ENCODE measurements around the gene ACBD6.

Gene ACBD6

DNA sequence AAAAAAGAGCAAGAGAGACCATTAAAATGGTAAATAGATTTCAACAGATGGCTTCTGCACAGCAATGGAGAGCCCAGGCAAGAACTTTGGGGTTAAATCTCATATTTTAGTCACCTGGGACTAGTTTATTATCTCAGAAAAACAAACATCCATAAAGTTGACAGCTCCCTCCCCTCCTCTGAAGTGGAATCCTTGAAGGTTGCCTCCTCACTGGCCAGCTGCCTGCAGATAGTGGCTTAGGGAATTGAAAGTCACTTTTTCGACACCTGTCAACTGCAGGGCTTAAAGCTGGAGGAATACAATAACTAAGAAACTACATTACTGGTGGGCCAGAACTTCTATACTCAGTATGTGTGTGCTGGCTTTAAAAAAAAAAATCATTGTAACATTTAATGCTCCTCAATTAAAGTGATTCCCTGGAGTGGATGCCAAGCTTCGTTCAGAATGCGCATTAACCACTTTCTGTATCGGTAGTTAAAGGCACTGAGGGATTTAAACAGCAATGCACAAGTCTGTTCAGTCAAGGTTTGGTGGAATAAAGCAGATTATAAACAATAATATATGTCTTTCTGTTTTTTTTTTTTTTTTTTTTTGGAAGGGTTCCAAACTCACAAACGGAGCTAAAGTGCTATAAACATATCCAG lies 219.9 kb downstream of the ACBD6 start:
- no peak overlapping the region for H3K4me3 ChIP-seq (ENCODE audit: low read depth in 1 of 2, low read length in 2 of 2)
- no peaks in the 10 kb centered on the region for H3K9me3 ChIP-seq (ENCODE audit: control insufficient read depth in 1 of 2, low read length in 2 of 2)
- no peaks in the 10 kb centered on the region for H3K27me3 ChIP-seq (ENCODE audit: low read depth, low read length)
- peaks cover 5 to 9% of the 10 kb centered on the region in 2 donors for H3K36me3 ChIP-seq (ENCODE audit: control insufficient read depth in 1 of 2, insufficient read depth in 2 of 2, low read length in 2 of 2)
- H3K27ac ChIP-seq (ENCODE audit: low read length), result no peak overlapping the region
- no peaks in the 10 kb centered on the region for H3K4me1 ChIP-seq (ENCODE audit: control insufficient read depth in 1 of 2, insufficient read depth in 2 of 2, low read length in 2 of 2)

GRCh38 chr1:180281490-180281889 lies 220.9 kb downstream of the ACBD6 start:
- Histone ChIP-seq H3K9me3 (ENCODE audit: control insufficient read depth in 1 of 2, low read length in 2 of 2) (no peaks in the 10 kb centered on the region), H3K4me1 (ENCODE audit: control insufficient read depth in 1 of 2, insufficient read depth in 2 of 2, low read length in 2 of 2) (no peaks in the 10 kb centered on the region), H3K36me3 (ENCODE audit: control insufficient read depth in 1 of 2, insufficient read depth in 2 of 2, low read length in 2 of 2) (peaks cover 5 to 9% of the 10 kb centered on the region in 2 donors), H3K27me3 (ENCODE audit: low read depth, low read length) (no peaks in the 10 kb centered on the region), H3K4me3 (ENCODE audit: low read depth in 1 of 2, low read length in 2 of 2) (no peak overlapping the region), H3K27ac (ENCODE audit: low read length) (no peak overlapping the region)

DNA sequence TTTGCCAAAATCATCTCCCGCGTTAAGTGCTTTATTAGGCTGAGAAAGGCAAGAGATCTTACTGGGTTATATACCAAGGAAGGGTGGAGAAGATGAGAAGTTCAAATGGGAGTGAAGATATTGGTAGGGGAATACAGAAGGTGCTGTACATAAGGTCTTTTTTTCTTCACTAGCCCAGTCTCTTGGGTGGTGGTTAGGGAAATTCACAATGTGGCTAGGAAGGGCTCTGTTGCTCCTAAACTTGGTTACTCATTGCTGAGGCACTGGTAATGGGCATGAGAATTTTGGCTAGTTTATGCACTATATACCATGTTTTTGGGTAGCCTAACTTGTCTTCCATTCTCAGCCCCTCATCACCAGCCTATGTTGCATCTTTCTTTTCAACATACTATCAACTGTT lies 221.8 kb downstream of the ACBD6 start:
- H3K4me3 ChIP-seq (ENCODE audit: low read depth in 1 of 2, low read length in 2 of 2), result no peak overlapping the region
- no peaks in the 10 kb centered on the region for H3K27me3 ChIP-seq (ENCODE audit: low read depth, low read length)
- no peak overlapping the region for H3K27ac ChIP-seq (ENCODE audit: low read length)
- peaks cover 5 to 9% of the 10 kb centered on the region in 2 donors for H3K36me3 ChIP-seq (ENCODE audit: control insufficient read depth in 1 of 2, insufficient read depth in 2 of 2, low read length in 2 of 2)
- H3K4me1 ChIP-seq (ENCODE audit: control insufficient read depth in 1 of 2, insufficient read depth in 2 of 2, low read length in 2 of 2), result no peaks in the 10 kb centered on the region
- H3K9me3 ChIP-seq (ENCODE audit: control insufficient read depth in 1 of 2, low read length in 2 of 2), result no peaks in the 10 kb centered on the region

GRCh38 chr1:180279651-180280050 lies 222.7 kb downstream of the ACBD6 start:
- H3K9me3 ChIP-seq (ENCODE audit: control insufficient read depth in 1 of 2, low read length in 2 of 2), result no peaks in the 10 kb centered on the region
- H3K27ac ChIP-seq (ENCODE audit: low read length), result no peak overlapping the region
- H3K4me3 ChIP-seq (ENCODE audit: low read depth in 1 of 2, low read length in 2 of 2), result no peak overlapping the region
- H3K27me3 ChIP-seq (ENCODE audit: low read depth, low read length), result no peaks in the 10 kb centered on the region
- peaks cover 9 to 11% of the 10 kb centered on the region in 2 donors for H3K36me3 ChIP-seq (ENCODE audit: control insufficient read depth in 1 of 2, insufficient read depth in 2 of 2, low read length in 2 of 2)
- H3K4me1 ChIP-seq (ENCODE audit: control insufficient read depth in 1 of 2, insufficient read depth in 2 of 2, low read length in 2 of 2), result no peaks in the 10 kb centered on the region

GRCh38 chr1:180278596-180279395 lies 223.6 kb downstream of the ACBD6 start:
- Histone ChIP-seq H3K9me3 (ENCODE audit: control insufficient read depth in 1 of 2, low read length in 2 of 2) (no peaks in the 10 kb centered on the region), H3K36me3 (ENCODE audit: control insufficient read depth in 1 of 2, insufficient read depth in 2 of 2, low read length in 2 of 2) (peaks cover 11 to 14% of the 10 kb centered on the region in 2 donors), H3K27me3 (ENCODE audit: low read depth, low read length) (no peaks in the 10 kb centered on the region), H3K4me3 (ENCODE audit: low read depth in 1 of 2, low read length in 2 of 2) (no peak overlapping the region), H3K4me1 (ENCODE audit: control insufficient read depth in 1 of 2, insufficient read depth in 2 of 2, low read length in 2 of 2) (no peaks in the 10 kb centered on the region), H3K27ac (ENCODE audit: low read length) (no peak overlapping the region)

- Histone ChIP-seq H3K36me3 (ENCODE audit: control insufficient read depth in 1 of 2, insufficient read depth in 2 of 2, low read length in 2 of 2) (peaks cover 11 to 20% of the 10 kb centered on the region in 2 donors), H3K4me1 (ENCODE audit: control insufficient read depth in 1 of 2, insufficient read depth in 2 of 2, low read length in 2 of 2) (no peaks in the 10 kb centered on the region), H3K4me3 (ENCODE audit: low read depth in 1 of 2, low read length in 2 of 2) (no peak overlapping the region), H3K9me3 (ENCODE audit: control insufficient read depth in 1 of 2, low read length in 2 of 2) (no peaks in the 10 kb centered on the region), H3K27me3 (ENCODE audit: low read depth, low read length) (no peaks in the 10 kb centered on the region), H3K27ac (ENCODE audit: low read length) (no peak overlapping the region)
Measured at GRCh38 chr1:180278194-180278515, 224.2 kb downstream of the ACBD6 start.

- Histone ChIP-seq H3K27ac (ENCODE audit: low read length) (no peak overlapping the region), H3K4me3 (ENCODE audit: low read depth in 1 of 2, low read length in 2 of 2) (no peak overlapping the region), H3K9me3 (ENCODE audit: control insufficient read depth in 1 of 2, low read length in 2 of 2) (no peaks in the 10 kb centered on the region), H3K36me3 (ENCODE audit: control insufficient read depth in 1 of 2, insufficient read depth in 2 of 2, low read length in 2 of 2) (peaks cover 11 to 26% of the 10 kb centered on the region in 2 donors), H3K27me3 (ENCODE audit: low read depth, low read length) (no peaks in the 10 kb centered on the region), H3K4me1 (ENCODE audit: control insufficient read depth in 1 of 2, insufficient read depth in 2 of 2, low read length in 2 of 2) (no peaks in the 10 kb centered on the region)
Measured at GRCh38 chr1:180277476-180278193, 224.7 kb downstream of the ACBD6 start.

DNA sequence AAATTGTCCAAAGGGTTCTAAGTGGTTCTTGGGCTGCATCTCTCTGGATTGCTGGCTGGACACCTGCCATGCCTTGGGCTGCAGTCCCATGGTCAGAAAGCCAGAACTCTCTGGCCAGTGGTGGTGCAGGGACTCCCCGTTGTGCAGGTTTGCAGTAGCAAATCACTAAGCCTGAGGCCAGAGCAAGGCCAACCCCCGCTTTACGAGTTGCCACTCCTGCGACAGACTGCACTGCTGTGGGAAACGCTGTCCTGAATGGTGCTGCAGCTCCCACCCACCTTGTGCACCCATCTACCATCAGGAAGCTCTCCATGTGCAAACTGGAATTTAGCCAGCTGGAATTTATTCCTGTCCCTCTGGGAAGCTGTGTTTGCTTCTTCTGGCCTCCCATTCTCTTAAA lies 226.7 kb downstream of the ACBD6 start:
- Histone ChIP-seq H3K36me3 (ENCODE audit: control insufficient read depth in 1 of 2, insufficient read depth in 2 of 2, low read length in 2 of 2) (peaks cover 7 to 19% of the 10 kb centered on the region in 2 donors), H3K4me3 (ENCODE audit: low read depth in 1 of 2, low read length in 2 of 2) (no peak overlapping the region), H3K27me3 (ENCODE audit: low read depth, low read length) (no peaks in the 10 kb centered on the region), H3K27ac (ENCODE audit: low read length) (no peak overlapping the region), H3K4me1 (ENCODE audit: control insufficient read depth in 1 of 2, insufficient read depth in 2 of 2, low read length in 2 of 2) (no peaks in the 10 kb centered on the region), H3K9me3 (ENCODE audit: control insufficient read depth in 1 of 2, low read length in 2 of 2) (no peaks in the 10 kb centered on the region)

- no peaks in the 10 kb centered on the region for H3K4me1 ChIP-seq (ENCODE audit: control insufficient read depth in 1 of 2, insufficient read depth in 2 of 2, low read length in 2 of 2)
- H3K27ac ChIP-seq (ENCODE audit: low read length), result no peak overlapping the region
- H3K36me3 ChIP-seq (ENCODE audit: control insufficient read depth in 1 of 2, insufficient read depth in 2 of 2, low read length in 2 of 2), result peaks cover 6 to 17% of the 10 kb centered on the region in 2 donors
- no peaks in the 10 kb centered on the region for H3K9me3 ChIP-seq (ENCODE audit: control insufficient read depth in 1 of 2, low read length in 2 of 2)
- no peak overlapping the region for H3K4me3 ChIP-seq (ENCODE audit: low read depth in 1 of 2, low read length in 2 of 2)
- H3K27me3 ChIP-seq (ENCODE audit: low read depth, low read length), result no peaks in the 10 kb centered on the region
Measured at GRCh38 chr1:180274221-180274620, 228.2 kb downstream of the ACBD6 start.

GRCh38 chr1:180273066-180273465 lies 229.3 kb downstream of the ACBD6 start:
- H3K4me3 ChIP-seq (ENCODE audit: low read depth in 1 of 2, low read length in 2 of 2), result no peak overlapping the region
- H3K27me3 ChIP-seq (ENCODE audit: low read depth, low read length), result no peaks in the 10 kb centered on the region
- no peaks in the 10 kb centered on the region for H3K9me3 ChIP-seq (ENCODE audit: control insufficient read depth in 1 of 2, low read length in 2 of 2)
- no peak overlapping the region for H3K27ac ChIP-seq (ENCODE audit: low read length)
- no peaks in the 10 kb centered on the region for H3K4me1 ChIP-seq (ENCODE audit: control insufficient read depth in 1 of 2, insufficient read depth in 2 of 2, low read length in 2 of 2)
- H3K36me3 ChIP-seq (ENCODE audit: control insufficient read depth in 1 of 2, insufficient read depth in 2 of 2, low read length in 2 of 2), result peaks cover 6 to 17% of the 10 kb centered on the region in 2 donors

DNA sequence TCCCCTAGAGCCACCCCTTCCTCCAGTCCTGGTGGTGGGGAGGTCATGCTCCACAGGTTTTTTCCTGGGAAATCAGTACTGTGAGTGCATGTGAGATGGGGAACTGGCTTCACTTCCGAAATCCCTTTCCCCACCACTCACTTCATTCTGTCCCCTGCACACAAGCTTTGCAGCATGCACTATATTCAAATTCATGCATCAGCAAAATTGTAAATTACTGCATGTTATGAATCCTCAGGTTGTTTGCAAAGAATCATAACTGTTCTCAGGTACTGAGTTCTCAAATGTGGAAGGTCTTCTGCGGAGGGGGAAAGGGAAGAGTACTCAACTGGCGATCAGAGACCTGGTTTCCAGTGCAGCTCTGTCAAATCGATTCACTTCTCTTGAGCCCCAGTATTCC lies 230.0 kb downstream of the ACBD6 start:
- Histone ChIP-seq H3K9me3 (ENCODE audit: control insufficient read depth in 1 of 2, low read length in 2 of 2) (no peaks in the 10 kb centered on the region), H3K36me3 (ENCODE audit: control insufficient read depth in 1 of 2, insufficient read depth in 2 of 2, low read length in 2 of 2) (peaks cover 6 to 17% of the 10 kb centered on the region in 2 donors), H3K4me1 (ENCODE audit: control insufficient read depth in 1 of 2, insufficient read depth in 2 of 2, low read length in 2 of 2) (no peaks in the 10 kb centered on the region), H3K27me3 (ENCODE audit: low read depth, low read length) (no peaks in the 10 kb centered on the region), H3K27ac (ENCODE audit: low read length) (no peak overlapping the region), H3K4me3 (ENCODE audit: low read depth in 1 of 2, low read length in 2 of 2) (no peak overlapping the region)
